ENCODE measurements around the gene DHRS1. TPM values are rescaled to one million over a fixed set of nuclear protein-coding genes. Genes with fewer than 3 reads are reported as not detected.
"Not testable (repeated sequence)": the region's sequence is repeated elsewhere in the genome, so short reads cannot be mapped to it uniquely, and the experiment has no call there.

DHRS1 gene
- total RNA-seq, 1 donor from 2014 or later = 27.7 TPM

- ATAC-seq = peak; percentile 22
- intact Hi-C loops (cut with DNase I) = loop anchor here (5.0 kb wide), 1 partner anchor 103 kb away; no protein-coding TSS in a partner anchor
- peak; percentile 74 for DNase-seq (ENCODE audit: low spot score)
Measured at GRCh38 chr14:24329736-24330135, 30.2 kb upstream of the DHRS1 start.

- intact Hi-C loops (cut with DNase I) = no loop called here
- DNase-seq (ENCODE audit: low spot score) (no peak), ATAC-seq (no peak)
Measured at GRCh38 chr14:24329073-24329663, 29.6 kb upstream of the DHRS1 start.

DNA sequence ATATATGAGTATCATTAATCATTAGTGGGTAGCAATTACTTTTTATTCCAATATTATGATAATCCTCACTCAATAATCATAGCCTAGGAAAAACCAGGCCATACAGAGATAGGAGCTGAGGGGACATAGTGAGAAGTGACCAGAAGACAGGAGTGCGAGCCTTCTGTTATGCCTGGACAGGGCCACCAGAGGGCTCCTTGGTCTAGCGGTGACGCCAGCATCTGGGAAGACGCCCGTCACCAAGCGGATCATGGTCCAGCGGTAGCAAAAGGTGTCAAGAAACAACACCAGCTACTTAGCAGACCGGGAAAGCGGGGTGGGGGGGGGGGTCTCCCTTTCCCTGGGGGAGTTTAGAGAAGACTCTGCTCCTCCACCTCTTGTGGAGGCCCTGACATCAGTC, 28.3 kb upstream of the DHRS1 start:
- DNase-seq (ENCODE audit: low spot score); intact Hi-C loops (cut with DNase I); ATAC-seq: not testable (repeated sequence)

DNA sequence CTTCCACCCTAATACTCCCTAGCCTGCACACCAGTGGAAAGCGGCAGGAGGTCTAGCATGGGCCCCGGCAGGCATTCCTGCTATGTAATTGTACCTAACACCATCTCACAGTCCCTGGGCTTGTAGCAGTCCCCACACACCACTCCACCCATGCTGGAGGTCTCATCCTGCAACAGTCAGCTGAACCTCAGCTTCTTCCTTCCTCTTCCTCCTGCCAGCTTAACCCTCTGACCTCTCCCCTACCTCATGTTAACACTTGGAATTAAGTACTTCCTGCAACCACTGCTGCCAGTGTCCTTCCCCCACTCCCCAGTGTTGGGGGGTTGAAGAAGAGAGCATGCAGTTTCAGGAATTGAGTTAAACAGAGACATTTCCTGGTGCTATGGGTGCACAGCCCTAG, 27.7 kb upstream of the DHRS1 start:
- peak; percentile 16 for ATAC-seq
- no peak for DNase-seq (ENCODE audit: low spot score)
- intact Hi-C loops (cut with DNase I) = no loop called here

DNA sequence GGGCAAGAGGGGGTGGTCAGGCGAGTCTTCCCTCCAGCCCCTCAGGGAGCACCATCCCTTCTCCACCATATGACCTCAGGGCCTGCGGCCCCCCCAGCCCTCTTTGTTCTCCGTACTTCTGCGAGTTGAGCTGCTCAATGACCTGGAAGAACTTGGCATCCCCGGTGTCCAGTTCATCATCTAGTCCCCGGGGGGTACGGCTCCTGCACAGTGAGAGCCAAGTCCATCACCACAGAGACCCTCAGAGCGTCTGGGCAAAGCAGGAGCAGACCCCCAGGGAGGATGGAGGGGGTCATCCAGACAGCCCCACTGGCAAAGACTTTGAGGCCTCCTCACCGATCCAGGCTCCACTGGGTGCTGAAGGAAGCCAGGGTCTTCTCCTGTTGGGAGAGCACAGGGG, 26.4 kb upstream of the DHRS1 start:
- DNase-seq (ENCODE audit: low spot score) = no peak
- intact Hi-C loops (cut with DNase I) = no loop called here
- ATAC-seq = no peak

- no peak for DNase-seq (ENCODE audit: low spot score)
- intact Hi-C loops (cut with DNase I) = no loop called here
- ATAC-seq = no peak
Measured at GRCh38 chr14:24325041-24325530, 25.5 kb upstream of the DHRS1 start.

- DNase-seq (ENCODE audit: low spot score) (no peak), ATAC-seq (no peak)
- intact Hi-C loops (cut with DNase I) = no loop called here
Measured at GRCh38 chr14:24324024-24324423, 24.4 kb upstream of the DHRS1 start.

DNA sequence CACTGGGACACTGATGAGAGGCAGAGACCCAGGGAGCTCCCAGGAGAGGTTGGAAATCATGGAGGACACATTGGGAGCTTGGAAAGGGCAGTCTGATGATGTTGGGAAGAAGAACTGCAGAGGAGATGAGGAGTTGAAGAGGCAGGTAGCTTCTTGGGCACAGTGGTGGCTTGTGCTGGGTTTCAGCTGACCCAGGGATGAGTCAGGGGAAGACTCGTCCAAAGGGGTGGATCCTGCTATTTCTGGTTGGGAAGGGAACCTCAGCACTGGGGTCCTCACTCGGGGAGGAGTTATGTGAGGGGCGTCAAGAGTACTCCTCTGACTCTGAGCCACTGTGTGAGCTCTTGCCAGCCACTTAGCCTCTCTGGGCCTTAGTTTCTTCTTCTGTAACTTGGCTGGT, 23.8 kb upstream of the DHRS1 start:
- ATAC-seq = no peak
- intact Hi-C loops (cut with DNase I) = no loop called here
- DNase-seq (ENCODE audit: low spot score) = no peak

DNA sequence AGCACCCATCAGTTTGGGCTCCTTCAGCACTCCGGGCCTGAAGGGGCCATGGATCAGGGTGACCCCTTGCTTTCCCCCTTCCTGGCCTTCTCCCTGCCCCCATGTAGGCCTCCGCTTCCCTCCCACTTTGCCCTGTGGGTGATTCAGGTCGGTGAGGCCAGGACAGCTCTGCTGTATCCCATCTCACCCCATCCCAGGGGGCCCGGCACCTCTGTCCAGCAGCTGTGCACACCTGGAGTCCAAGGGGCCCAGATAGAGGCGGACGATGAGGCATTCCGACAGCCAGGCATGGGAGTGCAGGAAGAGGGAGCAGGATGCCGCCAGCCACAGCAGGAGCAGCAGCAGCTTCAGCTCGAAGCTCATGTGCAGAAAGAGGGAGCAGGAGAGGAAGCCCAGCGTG, 23.1 kb upstream of the DHRS1 start:
- no peak for ATAC-seq
- intact Hi-C loops (cut with DNase I) = no loop called here
- no peak for DNase-seq (ENCODE audit: low spot score)

- intact Hi-C loops (cut with DNase I) = no loop called here
- ATAC-seq (no peak), DNase-seq (ENCODE audit: low spot score) (no peak)
Measured at GRCh38 chr14:24321212-24321975, 21.8 kb upstream of the DHRS1 start.

GRCh38 chr14:24317141-24317928, 17.8 kb upstream of the DHRS1 start:
- ATAC-seq = no peak
- intact Hi-C loops (cut with DNase I) = no loop called here
- DNase-seq (ENCODE audit: low spot score) = no peak

GRCh38 chr14:24316597-24316950, 17.0 kb upstream of the DHRS1 start:
- intact Hi-C loops (cut with DNase I) = no loop called here
- no peak for ATAC-seq
- no peak for DNase-seq (ENCODE audit: low spot score)

- peak; percentile 33 for ATAC-seq
- no peak for DNase-seq (ENCODE audit: low spot score)
- intact Hi-C loops (cut with DNase I) = no loop called here
Measured at GRCh38 chr14:24315807-24316596, 16.4 kb upstream of the DHRS1 start.

DNA sequence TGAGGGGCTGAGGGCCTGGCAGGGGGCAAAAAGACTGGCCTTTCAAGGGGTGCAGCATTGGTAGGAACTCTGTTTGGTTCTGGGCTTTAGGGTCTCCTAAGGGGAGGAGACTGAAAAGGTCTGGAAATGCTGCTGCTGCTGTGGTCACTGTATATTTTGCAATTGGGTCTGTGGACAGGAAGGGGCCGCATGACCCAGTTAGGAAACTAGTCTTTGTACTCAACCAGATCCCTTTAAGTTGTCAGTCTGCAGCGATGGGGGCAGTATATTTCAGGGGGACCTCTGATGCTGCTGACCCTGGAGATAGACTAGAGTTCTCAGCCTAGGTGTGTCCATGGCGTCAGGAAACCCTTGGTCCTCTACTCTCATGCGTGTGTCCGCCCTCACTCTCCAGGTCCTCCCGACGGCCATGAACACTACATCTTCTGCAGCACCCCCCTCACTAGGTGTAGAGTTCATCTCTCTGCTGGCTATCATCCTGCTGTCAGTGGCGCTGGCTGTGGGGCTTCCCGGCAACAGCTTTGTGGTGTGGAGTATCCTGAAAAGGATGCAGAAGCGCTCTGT, 15.7 kb upstream of the DHRS1 start:
- DNase-seq (ENCODE audit: low spot score) (no peak), ATAC-seq (no peak)
- intact Hi-C loops (cut with DNase I) = no loop called here

DNA sequence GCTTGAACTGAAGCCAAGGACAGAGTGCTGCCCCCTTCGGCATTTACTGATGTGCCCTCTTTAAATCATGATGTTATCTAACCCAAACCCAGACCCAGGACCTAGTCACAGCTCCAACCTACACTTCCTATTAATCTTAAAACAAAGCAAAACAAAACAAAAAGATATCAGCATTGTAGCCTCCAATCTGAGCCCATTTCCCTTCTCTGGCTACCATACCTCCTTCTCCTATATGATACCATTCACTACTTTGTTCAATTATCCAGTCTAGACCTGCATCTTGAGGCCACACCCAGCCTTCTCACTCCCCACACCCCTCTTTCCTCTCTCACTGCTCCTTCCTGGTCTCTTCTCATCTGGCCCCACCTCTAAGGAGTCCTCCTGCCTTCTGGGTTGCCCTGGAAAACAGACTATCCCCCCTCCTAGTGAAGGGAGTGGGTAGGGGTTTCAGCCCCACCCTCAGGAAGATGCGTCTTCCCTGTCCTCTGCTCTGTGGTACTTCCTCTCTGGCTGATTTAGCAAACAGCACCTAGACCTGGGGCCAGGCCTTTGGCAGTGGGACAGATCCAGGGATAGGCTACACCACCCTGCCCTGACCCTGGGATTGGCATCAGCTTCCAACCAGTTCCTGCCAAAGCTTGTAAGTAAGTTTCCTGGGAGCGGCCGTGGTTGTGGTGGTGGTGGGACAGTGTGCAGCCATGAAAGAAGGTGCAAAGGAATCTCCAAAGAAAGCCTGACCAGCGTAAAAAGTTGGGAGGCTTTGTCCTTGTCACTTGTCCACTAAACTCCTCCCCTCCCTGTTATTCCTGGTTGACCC, 15.0 kb upstream of the DHRS1 start:
- DNase-seq (ENCODE audit: low spot score) (no peak), ATAC-seq (no peak)
- intact Hi-C loops (cut with DNase I) = no loop called here

DNA sequence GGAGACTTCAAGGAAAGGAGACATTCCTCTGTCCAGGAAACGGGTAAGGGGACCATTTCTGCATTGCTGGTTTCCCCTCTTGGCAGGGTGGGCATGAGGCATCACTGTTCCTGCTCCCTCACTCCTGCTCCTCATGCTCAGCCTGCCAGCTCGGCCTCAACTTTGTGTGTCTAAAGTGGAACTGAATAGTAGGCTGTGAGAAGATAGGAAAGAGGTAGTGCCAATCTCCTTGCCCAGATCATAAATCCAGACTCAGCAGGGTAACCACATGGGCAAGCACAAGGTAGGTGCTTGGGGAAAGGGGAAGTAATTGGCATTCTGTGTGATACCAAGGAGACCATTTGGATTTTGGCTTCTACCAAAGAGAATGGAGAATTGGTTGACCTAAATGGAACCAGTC, 14.3 kb upstream of the DHRS1 start:
- ATAC-seq (no peak), DNase-seq (ENCODE audit: low spot score) (no peak)
- intact Hi-C loops (cut with DNase I) = no loop called here

DNA sequence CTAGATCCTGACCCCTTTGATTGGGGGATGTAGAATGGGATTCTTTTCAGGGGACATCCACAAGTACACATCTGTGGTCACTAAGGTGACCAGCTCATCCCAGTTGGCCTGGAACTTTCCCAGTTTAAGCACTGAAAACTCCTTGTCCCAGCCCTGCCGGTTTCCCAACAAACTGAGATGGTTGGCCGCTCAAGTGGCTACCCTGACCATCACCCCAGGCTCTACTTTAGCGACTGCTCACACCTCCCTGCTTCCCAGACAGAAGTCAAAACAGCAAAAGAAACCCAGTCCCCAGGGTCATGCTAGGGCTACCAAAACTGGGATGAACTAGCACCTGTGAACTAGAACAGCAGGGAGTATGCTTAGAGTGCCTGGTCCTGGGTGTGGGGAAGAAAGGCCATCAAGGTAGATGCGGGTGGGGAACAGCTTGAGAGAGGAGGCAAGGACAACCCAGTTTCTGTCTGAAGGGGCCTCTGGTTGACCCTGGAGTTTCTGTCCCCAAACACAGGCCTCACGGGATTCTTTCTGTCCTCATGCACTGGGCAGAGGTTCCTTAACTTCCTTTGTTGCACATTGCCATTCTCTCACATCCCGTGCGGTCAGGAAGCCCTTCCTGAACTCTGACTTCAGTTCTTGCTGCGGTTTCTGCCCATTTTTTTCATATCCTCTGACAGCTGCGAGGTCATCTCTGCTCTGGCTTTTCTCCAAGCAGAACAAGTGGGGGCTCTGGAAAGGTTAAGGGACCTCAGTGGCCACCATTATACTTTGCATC, 13.3 kb upstream of the DHRS1 start:
- intact Hi-C loops (cut with DNase I) = no loop called here
- ATAC-seq (no peak), DNase-seq (ENCODE audit: low spot score) (no peak)
